A673 (cell line): ENCODE measurements around the gene NHEJ1.

Experiments
- CTCF ChIP-seq: fragments of 300-800, 200-600 bp; sonication (generic); conservative IDR thresholded peaks from 2 replicates; pipeline ENCODE4 v1.5.1; 2017; ENCODE audit warnings: low read depth, mild to moderate bottlenecking, antibody characterized with exemption, low read length, moderate library complexity, mixed read lengths
- EZH2 ChIP-seq: fragments of 200-600 bp; sonication (generic); IDR thresholded peaks from 2 replicates; pipeline ENCODE4 v1.6.1; 2017; ENCODE audit warnings: borderline replicate concordance, low read depth, mild to moderate bottlenecking, mixed read lengths, antibody characterized with exemption, low read length; ENCODE audit not compliant: poor library complexity, severe bottlenecking

GRCh38 chr2:219090436-219091299 is 69.9 kb downstream of the NHEJ1 start:
- TF ChIP-seq CTCF (no peak), EZH2 (no peak)
